Loucy (cell line): ENCODE results near the gene OR10A5.

Experiments used
- H2AFZ ChIP-seq: fragments of 200-600 bp; sonication (generic); 2 replicates; pipeline ENCODE4 v1.6.0; 2016; ENCODE audit warnings: antibody characterized with exemption, mild to moderate bottlenecking, low read length, moderate library complexity
- H3F3A ChIP-seq: fragments of 200-600 bp; 2 replicates; pipeline ENCODE4 v1.6.0; 2016; ENCODE audit warnings: antibody characterized with exemption, low read depth, mild to moderate bottlenecking
- H3K27me3 ChIP-seq: fragments of 200-600 bp; sonication (generic); 2 replicates; pipeline ENCODE4 v1.6.1; 2014; ENCODE audit warnings: low read length, mild to moderate bottlenecking; ENCODE audit not compliant: insufficient read depth, poor library complexity, severe bottlenecking
- H3K36me3 ChIP-seq: fragments of 200-600 bp; sonication (generic); 2 replicates; pipeline ENCODE4 v1.6.1; 2016; ENCODE audit warnings: low read length; ENCODE audit not compliant: insufficient read depth
- H3K4me1 ChIP-seq: fragments of 200-600 bp; sonication (generic); 2 replicates; pipeline ENCODE4 v1.5.1; 2014; ENCODE audit warnings: low read length, mild to moderate bottlenecking; ENCODE audit not compliant: insufficient read depth, poor library complexity, severe bottlenecking
- H3K4me2 ChIP-seq: fragments of 200-600 bp; sonication (generic); 2 replicates; pipeline ENCODE4 v1.6.0; 2014; ENCODE audit warnings: antibody characterized with exemption, low read length, low read depth, mild to moderate bottlenecking; ENCODE audit not compliant: poor library complexity, severe bottlenecking
- H3K4me3 ChIP-seq: fragments of 200-600 bp; sonication (generic); 2 replicates; pipeline ENCODE4 v1.5.1; 2014; ENCODE audit warnings: low read length, mild to moderate bottlenecking, mixed read lengths; ENCODE audit not compliant: poor library complexity, severe bottlenecking
- H3K79me2 ChIP-seq: fragments of 200-600 bp; sonication (generic); 2 replicates; pipeline ENCODE4 v1.6.1; 2014; ENCODE audit warnings: low read length; ENCODE audit not compliant: insufficient read depth
- H3K9ac ChIP-seq: fragments of 200-600 bp; sonication (generic); 2 replicates; pipeline ENCODE4 v1.6.0; 2014; ENCODE audit warnings: mild to moderate bottlenecking, low read depth, low read length, moderate library complexity; ENCODE audit not compliant: poor library complexity, severe bottlenecking
- H3K9me2 ChIP-seq: fragments of 200-600 bp; sonication (generic); replicated peaks from 2 replicates; pipeline ENCODE4 v1.6.1; 2016; ENCODE audit warnings: low read depth, low read length, mixed read lengths
- H3K9me3 ChIP-seq: fragments of 200-600 bp; sonication (generic); 2 replicates; pipeline ENCODE4 v1.6.1; 2014; ENCODE audit warnings: mild to moderate bottlenecking, antibody characterized with exemption, low read length, low read depth; ENCODE audit not compliant: insufficient read depth
- H4K20me1 ChIP-seq: fragments of 200-600 bp; sonication (generic); 2 replicates; pipeline ENCODE4 v1.6.0; 2014; ENCODE audit warnings: antibody characterized with exemption, low read length, mild to moderate bottlenecking; ENCODE audit not compliant: insufficient read depth, poor library complexity, severe bottlenecking
- CTCF ChIP-seq: fragments of 200-600 bp; sonication (generic); conservative IDR thresholded peaks from 2 replicates; pipeline ENCODE4 v1.5.1; 2014; ENCODE audit warnings: mild to moderate bottlenecking, antibody characterized with exemption, low read length
- EZH2phosphoT487 ChIP-seq: fragments of 200-600 bp; IDR thresholded peaks from 2 replicates; pipeline ENCODE4 v1.6.1; 2018; ENCODE audit warnings: antibody characterized with exemption, mild to moderate bottlenecking, moderate library complexity, borderline replicate concordance

The OR10A5 gene

DNA sequence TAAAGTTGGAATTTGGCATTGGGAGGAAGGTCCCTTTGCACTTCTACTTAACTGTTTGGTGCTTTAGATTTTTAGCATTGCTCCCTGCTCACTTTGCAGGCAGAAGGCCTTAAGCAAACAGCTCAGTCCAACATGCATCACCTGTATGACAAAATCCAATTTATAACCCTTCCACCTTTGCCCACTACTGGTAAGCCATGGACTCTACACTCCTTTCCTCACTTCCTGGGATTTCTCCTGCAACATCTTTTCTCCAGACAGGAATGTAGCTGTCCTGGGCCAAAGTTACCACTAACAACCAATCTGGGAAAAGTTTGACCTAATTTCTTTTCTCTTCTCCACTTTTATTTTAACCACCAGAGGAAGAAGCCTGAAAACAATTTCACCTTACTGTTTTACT is 48.6 kb downstream of the OR10A5 start:
- H3K27me3 ChIP-seq: no peaks in the 10 kb centered on the region
- no peak overlapping the region for H3K4me2 ChIP-seq
- TF ChIP-seq EZH2phosphoT487: no peak
- no peak for TF ChIP-seq CTCF
- no peaks in the 10 kb centered on the region for H3K36me3 ChIP-seq
- no peaks in the 10 kb centered on the region for H3K9me3 ChIP-seq
- no peak overlapping the region for H3K4me3 ChIP-seq
- H3K79me2 ChIP-seq: no peaks in the 10 kb centered on the region
- no peaks in the 10 kb centered on the region for H3K9me2 ChIP-seq
- no peaks in the 10 kb centered on the region for H3K4me1 ChIP-seq
- H2AFZ ChIP-seq: no peak overlapping the region
- no peak overlapping the region for H3K9ac ChIP-seq
- no peaks in the 10 kb centered on the region for H3F3A ChIP-seq
- no peaks in the 10 kb centered on the region for H4K20me1 ChIP-seq

DNA sequence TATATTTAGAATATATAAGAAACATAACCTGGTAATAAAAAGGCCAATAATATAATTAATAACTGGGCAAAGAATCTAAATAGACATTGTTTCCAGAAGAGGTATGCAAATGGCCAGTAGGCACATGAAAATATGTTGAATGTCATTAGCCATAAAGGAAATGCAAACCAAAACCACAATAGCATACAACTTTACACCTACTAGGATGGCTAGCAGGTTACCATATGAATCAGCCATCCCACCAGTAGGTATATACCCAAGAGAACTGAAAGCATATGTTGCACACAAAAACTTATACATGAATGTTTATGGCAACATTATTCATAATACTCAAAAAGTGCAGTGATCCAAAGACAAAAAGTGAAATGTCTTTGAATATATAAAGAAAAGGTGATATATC is 49.5 kb downstream of the OR10A5 start:
- Histone ChIP-seq H3K4me2 (no peak overlapping the region), H3K9me3 (no peaks in the 10 kb centered on the region), H3K9me2 (no peaks in the 10 kb centered on the region), H3F3A (no peaks in the 10 kb centered on the region), H3K36me3 (no peaks in the 10 kb centered on the region), H4K20me1 (no peaks in the 10 kb centered on the region), H3K4me3 (no peak overlapping the region), H3K79me2 (no peaks in the 10 kb centered on the region), H3K9ac (no peak overlapping the region), H2AFZ (no peak overlapping the region), H3K4me1 (no peaks in the 10 kb centered on the region), H3K27me3 (no peaks in the 10 kb centered on the region)
- no peak for TF ChIP-seq EZH2phosphoT487
- no peak for TF ChIP-seq CTCF
